HepG2 (cell line): ENCODE data around the gene GNB1. TPM values are rescaled to one million over a fixed set of nuclear protein-coding genes. Genes with fewer than 3 reads are reported as not detected.

Experiments used
- AGO2 ChIP-seq: fragments of 200-400 bp; formaldehyde crosslinking; optimal IDR thresholded peaks from 2 replicates; pipeline ENCODE3; 2017; ENCODE audit warnings: mild to moderate bottlenecking, low read depth, low read length, moderate library complexity
- ATF7 ChIP-seq, 2 experiments: fragments of 450-650 bp in 1 of 2; sonication (generic) in 1 of 2; formaldehyde crosslinking in 1 of 2; IDR thresholded peaks; 2 replicates each; pipeline versions ENCODE4 v1.4.0 to v1.6.1; 2016 to 2020; ENCODE audit warnings: antibody characterized with exemption in 1 of 2, mild to moderate bottlenecking in 1 of 2, missing genetic modification reagents in 1 of 2
- CEBPZ ChIP-seq: IDR thresholded peaks from 2 replicates; pipeline ENCODE4 v1.6.1; 2012; ENCODE audit warnings: low read length, improper control_type of control experiment
- GATA4 ChIP-seq: sonication (generic); IDR thresholded peaks from 2 replicates; pipeline ENCODE4 v1.6.1; 2016; ENCODE audit warnings: antibody characterized with exemption, low read depth, borderline replicate concordance
- HMGXB4 ChIP-seq, 2 experiments: sonication (generic) in 1 of 2; formaldehyde crosslinking in 1 of 2; IDR thresholded peaks; 2 replicates each; pipeline versions ENCODE4 v1.4.0 to v1.6.1; 2018 to 2020; ENCODE audit warnings: missing genetic modification reagents in 2 of 2, borderline replicate concordance in 1 of 2, low read depth in 1 of 2, mild to moderate bottlenecking in 1 of 2, missing biosample characterization in 1 of 2
- HOXD1 ChIP-seq: sonication (generic); formaldehyde crosslinking; IDR thresholded peaks from 2 replicates; pipeline ENCODE4 v1.5.0; 2020; ENCODE audit warnings: missing genetic modification reagents
- KDM5A ChIP-seq: fragments of 200-600 bp; sonication (generic); IDR thresholded peaks from 2 replicates; pipeline ENCODE4 v1.7.0; 2018; ENCODE audit warnings: antibody characterized with exemption, mild to moderate bottlenecking, low read length, borderline replicate concordance
- MIXL1 ChIP-seq: IDR thresholded peaks from 2 replicates; pipeline ENCODE4 v1.6.1; 2016
- MYC ChIP-seq: sonication (generic); formaldehyde crosslinking; IDR thresholded peaks from 2 replicates; pipeline ENCODE4 v1.9.0; 2021; ENCODE audit warnings: missing genetic modification reagents, borderline replicate concordance
- NFIB ChIP-seq: sonication (generic); formaldehyde crosslinking; IDR thresholded peaks from 2 replicates; pipeline ENCODE4 v1.9.0; 2021; ENCODE audit warnings: missing genetic modification reagents, mild to moderate bottlenecking, borderline replicate concordance
- RBM39 ChIP-seq: fragments of 200-400 bp; formaldehyde crosslinking; IDR thresholded peaks from one replicate; pipeline ENCODE4 v1.6.1; 2018; ENCODE audit warnings: antibody characterized with exemption, mild to moderate bottlenecking, low read depth, low read length; ENCODE audit not compliant: poor library complexity, severe bottlenecking
- TIGD3 ChIP-seq: sonication (generic); formaldehyde crosslinking; IDR thresholded peaks from 2 replicates; pipeline ENCODE4 v1.5.1; 2020; ENCODE audit warnings: mild to moderate bottlenecking, missing genetic modification reagents, borderline replicate concordance
- USF2 ChIP-seq, 2 experiments: sonication (generic) in 1 of 2; formaldehyde crosslinking in 1 of 2; IDR thresholded peaks; 2 replicates each; pipeline versions ENCODE4 v1.5.1 to v1.6.1; 2011 to 2020; ENCODE audit warnings: borderline replicate concordance in 1 of 2, low read depth in 1 of 2, low read length in 1 of 2, mild to moderate bottlenecking in 1 of 2, missing genetic modification reagents in 1 of 2, moderate library complexity in 1 of 2
- ZNF235 ChIP-seq: sonication (generic); formaldehyde crosslinking; IDR thresholded peaks from 2 replicates; pipeline ENCODE4 v1.8.1; 2023; ENCODE audit warnings: mild to moderate bottlenecking, missing genetic modification reagents, borderline replicate concordance
- polyA plus RNA-seq, 8 experiments: library from polyadenylated mRNA; depleted of rRNA in 3 of 8; stranded (reverse) in 7 of 8; unstranded in 1 of 8; fragments of >200 nt; fragmentation: Illumina TruSeq in 4 of 8; extraction: Trizol in 4 of 8; gene quantifications; 2 replicates each; pipeline versions ENCODE4 v1.2.1 to v1.2.3, GENCODE V29; 2011 to 2016; ENCODE audit warnings: low read depth in 4 of 8, missing spikeins in 1 of 8, mixed read lengths in 1 of 8; ENCODE audit not compliant: insufficient read depth in 1 of 8
- total RNA-seq, 5 experiments: library from RNA; depleted of rRNA; stranded (reverse); fragments of >200 nt; fragmentation: Illumina TruSeq; extraction: Trizol; gene quantifications; 2 replicates each; pipeline ENCODE4 v1.2.3, GENCODE V29; 2016; ENCODE audit warnings: low read depth in 1 of 5

Gene GNB1
- total and polyA plus RNA-seq, 2 of the 13 experiments (the other 11 are each of a cell fraction or from before 2014, with no cell fraction given): 66.2 to 327 TPM

GRCh38 chr1:1906185-1907097 is 15.6 kb upstream of the GNB1 start (continued):
- TF ChIP-seq HMGXB4 (CRISPR knock-in tag; IDR thresholded peaks at IDR 0.05; ENCODE audit: borderline replicate concordance in 1 of 2, low read depth in 1 of 2) (peak; percentile 88 to 90), RBM39 (no peak), AGO2 (peak; percentile 3), NFIB (CRISPR knock-in tag) (no peak), MIXL1 (CRISPR knock-in tag) (peak; percentile 64; the same call in 1 of the 2 replicates), TIGD3 (no peak), ZNF235 (CRISPR knock-in tag) (no peak), CEBPZ (no peak), ATF7 (IDR thresholded peaks at IDR 0.05) (no peak), ATF7 (CRISPR knock-in tag; IDR thresholded peaks at IDR 0.05) (no peak; the same call in 1 of the 2 replicates), KDM5A (no peak), USF2 (IDR thresholded peaks at IDR 0.05; ENCODE audit: low read depth, low read length) (no peak), USF2 (CRISPR knock-in tag; IDR thresholded peaks at IDR 0.05; ENCODE audit: borderline replicate concordance) (no peak), GATA4 (no peak), HOXD1 (CRISPR knock-in tag) (no peak), MYC (CRISPR knock-in tag) (peak; percentile 68; the same call in 1 of the 2 replicates)
